HepG2 (cell line): ENCODE measurements around the gene PCDHGC5. TPM values are rescaled to one million over a fixed set of nuclear protein-coding genes. Genes with fewer than 3 reads are reported as not detected.

Experiments used
- ATAC-seq: fragments of 200-7000 bp; cut with Tn5 transposase; 3 replicates; pipeline ENCODE4 v1.9.1; 2020; ENCODE audit warnings: mild to moderate bottlenecking, moderate library complexity
- BruUV-seq: library from RNA; stranded (reverse); fragments of 400-500 nt; replicated peaks from 2 replicates; lab custom pipeline; 2021; lab: Mats Ljungman, UMichigan
- CTCF ChIA-PET: fragments of 300-600 bp; formaldehyde crosslinking; extraction: SDS; loops from one replicate; lab custom pipeline; 2021; ENCODE audit warnings: low total read pairs, inconsistent platforms, low intra/inter-chr PET ratio; lab: Yijun Ruan, JAX
- POLR2A ChIA-PET: fragments of 350-600 bp; sonication (Branson Sonifier 250); formaldehyde crosslinking; loops from one replicate; lab custom pipeline; 2020; ENCODE audit warnings: antibody characterized with exemption, inconsistent platforms; lab: Yijun Ruan, JAX
- DNase-seq: peaks from one replicate; pipeline ENCODE4 v3.0.0-alpha.2; 2015; ENCODE audit warnings: low spot score
- FAIRE-seq: peaks from 3 replicates; lab custom pipeline; 2011; peaks lifted over from hg19 to GRCh38; lab: Jason Lieb, UNC
- H2AFZ ChIP-seq: one replicate; pipeline ENCODE4 v1.6.1; 2011; ENCODE audit warnings: low read length, inconsistent platforms
- H3K27ac ChIP-seq: fragments of 300-600 bp; 3 replicates; pipeline ENCODE4 v1.8.0; 2011; ENCODE audit warnings: mixed run types, mild to moderate bottlenecking, mixed read lengths, low read length, inconsistent platforms; ENCODE audit not compliant: insufficient read depth; ENCODE audit errors: extremely low read length
- H3K27me3 ChIP-seq, 2 experiments: fragments of 200-600 bp in 1 of 2; 2 replicates in 1 of 2; 3 replicates in 1 of 2; pipeline versions ENCODE4 v1.6.0 to v1.8.0; 2011; ENCODE audit warnings: low read length in 2 of 2, mild to moderate bottlenecking in 2 of 2, moderate library complexity in 2 of 2, inconsistent platforms in 1 of 2; ENCODE audit not compliant: insufficient read depth in 2 of 2, control insufficient read depth in 1 of 2
- H3K36me3 ChIP-seq, 2 experiments: fragments of 200-600 bp in 1 of 2; replicated peaks in 1 of 2; 2 replicates in 1 of 2; 3 replicates in 1 of 2; pipeline versions ENCODE4 v1.5.1 to v1.8.0; 2011; ENCODE audit warnings: low read length in 2 of 2, inconsistent platforms in 1 of 2; ENCODE audit not compliant: insufficient read depth in 2 of 2, control insufficient read depth in 1 of 2
- H3K4me1 ChIP-seq: 2 replicates; pipeline ENCODE4 v1.5.1; 2012; ENCODE audit warnings: low read length, inconsistent platforms; ENCODE audit not compliant: insufficient read depth
- H3K4me2 ChIP-seq: 2 replicates; pipeline ENCODE4 v1.6.0; 2011; ENCODE audit warnings: low read depth, low read length, inconsistent platforms
- H3K4me3 ChIP-seq, 3 experiments: fragments of 200-600 bp in 1 of 3; sonication (generic), shearing (Covaris generic) in 1 of 3; replicated peaks in 1 of 3; 2 replicates each; pipeline ENCODE4 v1.5.1; 2011 to 2016; ENCODE audit warnings: low read length in 3 of 3, inconsistent platforms in 2 of 3, low read depth in 2 of 3, mild to moderate bottlenecking in 2 of 3, control low read depth in 1 of 3, mixed read lengths in 1 of 3; ENCODE audit not compliant: insufficient read depth in 1 of 3
- H3K79me2 ChIP-seq: one replicate; pipeline ENCODE4 v1.6.1; 2011; ENCODE audit warnings: low read length, inconsistent platforms; ENCODE audit not compliant: insufficient read depth
- H3K9ac ChIP-seq: 2 replicates; pipeline ENCODE4 v1.6.0; 2011; ENCODE audit warnings: mild to moderate bottlenecking, low read depth, low read length, inconsistent platforms; ENCODE audit not compliant: insufficient read depth
- H3K9me3 ChIP-seq: 2 replicates; pipeline ENCODE4 v1.5.1; 2012; ENCODE audit warnings: mild to moderate bottlenecking, low read length
- H4K20me1 ChIP-seq: 2 replicates; pipeline ENCODE4 v1.6.0; 2011; ENCODE audit warnings: inconsistent platforms, mild to moderate bottlenecking, low read length, moderate library complexity; ENCODE audit not compliant: insufficient read depth
- ARID5B ChIP-seq: IDR thresholded peaks from 2 replicates; pipeline ENCODE4 v1.4.0; 2020; ENCODE audit warnings: mild to moderate bottlenecking, missing genetic modification reagents
- ATF3 ChIP-seq: sonication (generic); formaldehyde crosslinking; IDR thresholded peaks from 2 replicates; pipeline ENCODE4 v1.4.0; 2020; ENCODE audit warnings: missing genetic modification reagents
- CBX1 ChIP-seq: IDR thresholded peaks from one replicate; pipeline ENCODE4 v1.6.1; 2016; ENCODE audit warnings: antibody characterized with exemption, low read depth
- FOSL1 ChIP-seq: sonication (generic); formaldehyde crosslinking; IDR thresholded peaks from 2 replicates; pipeline ENCODE4 v1.9.0; 2021; ENCODE audit warnings: missing genetic modification reagents, borderline replicate concordance
- HNF4A ChIP-seq: sonication (generic); formaldehyde crosslinking; IDR thresholded peaks from 2 replicates; pipeline ENCODE4 v1.4.0; 2020; ENCODE audit warnings: missing genetic modification reagents
- KDM4B ChIP-seq: sonication (generic); formaldehyde crosslinking; IDR thresholded peaks from 2 replicates; pipeline ENCODE4 v1.4.0; 2020; ENCODE audit warnings: missing genetic modification reagents
- KDM5A ChIP-seq: fragments of 200-600 bp; sonication (generic); IDR thresholded peaks from 2 replicates; pipeline ENCODE4 v1.7.0; 2018; ENCODE audit warnings: antibody characterized with exemption, mild to moderate bottlenecking, low read length, borderline replicate concordance
- MYNN ChIP-seq: sonication (generic); formaldehyde crosslinking; IDR thresholded peaks from 2 replicates; pipeline ENCODE4 v1.4.0; 2020; ENCODE audit warnings: mild to moderate bottlenecking, low read depth, missing genetic modification reagents
- NFKBIZ ChIP-seq: IDR thresholded peaks from 2 replicates; pipeline ENCODE4 v1.6.1; 2018; ENCODE audit warnings: missing genetic modification reagents, missing compliant biosample characterization
- RFXAP ChIP-seq: sonication (generic); formaldehyde crosslinking; IDR thresholded peaks from 2 replicates; pipeline ENCODE4 v1.4.0; 2020; ENCODE audit warnings: missing genetic modification reagents, borderline replicate concordance
- SRSF1 ChIP-seq: fragments of 200-400 bp; formaldehyde crosslinking; optimal IDR thresholded peaks from 2 replicates; pipeline ENCODE3; 2017; ENCODE audit warnings: mild to moderate bottlenecking, low read depth, low read length, moderate library complexity
- ZMYM4 ChIP-seq: sonication (generic); formaldehyde crosslinking; IDR thresholded peaks from 2 replicates; pipeline ENCODE4 v1.8.1; 2023; ENCODE audit warnings: mild to moderate bottlenecking, missing genetic modification reagents
- ZNF136 ChIP-seq: sonication (generic); formaldehyde crosslinking; IDR thresholded peaks from 2 replicates; pipeline ENCODE4 v1.8.1; 2022; ENCODE audit warnings: low read depth, mild to moderate bottlenecking, moderate library complexity, missing genetic modification reagents
- ZNF264 ChIP-seq: sonication (generic); formaldehyde crosslinking; IDR thresholded peaks from 2 replicates; pipeline ENCODE4 v1.4.0; 2020; ENCODE audit warnings: missing genetic modification reagents
- ZNF296 ChIP-seq: sonication (generic); formaldehyde crosslinking; conservative IDR thresholded peaks from 2 replicates; pipeline ENCODE4 v1.5.0; 2020; ENCODE audit warnings: mild to moderate bottlenecking, missing genetic modification reagents
- ZNF432 ChIP-seq: sonication (generic); formaldehyde crosslinking; IDR thresholded peaks from 2 replicates; pipeline ENCODE4 v1.5.0; 2020; ENCODE audit warnings: missing genetic modification reagents, mild to moderate bottlenecking, borderline replicate concordance
- ZNF550 ChIP-seq: sonication (generic); formaldehyde crosslinking; IDR thresholded peaks from 2 replicates; pipeline ENCODE4 v1.4.0; 2020; ENCODE audit warnings: mild to moderate bottlenecking, missing genetic modification reagents, borderline replicate concordance
- ZNF775 ChIP-seq: sonication (generic); formaldehyde crosslinking; IDR thresholded peaks from 2 replicates; pipeline ENCODE4 v1.4.0; 2020; ENCODE audit warnings: missing genetic modification reagents, mild to moderate bottlenecking, moderate library complexity, borderline replicate concordance
- ZSCAN22 ChIP-seq: sonication (generic); formaldehyde crosslinking; IDR thresholded peaks from 2 replicates; pipeline ENCODE4 v1.4.0; 2020; ENCODE audit warnings: mild to moderate bottlenecking, missing genetic modification reagents
- WGBS: methylation state at CpG from one replicate; pipeline ENCODE4 v1.1.6; 2017; ENCODE audit warnings: low lambda C conversion rate; 5-methylcytosine and 5-hydroxymethylcytosine counted together
- in situ Hi-C: cut with HindIII; loops from 2 replicates; pipeline ENCODE4 v1.10.0; 2017; ENCODE audit warnings: low pct_unique_long_range_greater_than_20kb; ENCODE audit not compliant: extremely low pct_ligation_motif_present
- intact Hi-C: fragments of 100-400 bp; cut with micrococcal nuclease; formaldehyde crosslinking; loops from one replicate; pipeline ENCODE4 v1.10.0; 2022; ENCODE audit not compliant: unreplicated experiment
- polyA plus RNA-seq, 8 experiments: library from polyadenylated mRNA; depleted of rRNA in 3 of 8; stranded (reverse) in 7 of 8; unstranded in 1 of 8; fragments of >200 nt; fragmentation: Illumina TruSeq in 4 of 8; extraction: Trizol in 4 of 8; gene quantifications; 2 replicates each; pipeline versions ENCODE4 v1.2.1 to v1.2.3, GENCODE V29; 2011 to 2016; ENCODE audit warnings: low read depth in 4 of 8, missing spikeins in 1 of 8, mixed read lengths in 1 of 8; ENCODE audit not compliant: insufficient read depth in 1 of 8
- total RNA-seq, 5 experiments: library from RNA; depleted of rRNA; stranded (reverse); fragments of >200 nt; fragmentation: Illumina TruSeq; extraction: Trizol; gene quantifications; 2 replicates each; pipeline ENCODE4 v1.2.3, GENCODE V29; 2016; ENCODE audit warnings: low read depth in 1 of 5

The PCDHGC5 gene
- total and polyA plus RNA-seq, 2 of the 13 experiments (the other 11 are each of a cell fraction or from before 2014, with no cell fraction given) = 0.03 TPM; not detected in 1

- intact Hi-C loops (no loop called here), in situ Hi-C loops (no loop called here)
- ATAC-seq (no peak), DNase-seq (no peak), FAIRE-seq (no peak)
- no peak overlapping the region for H3K9ac ChIP-seq
- H2AFZ ChIP-seq = no peak overlapping the region
- 36% methylated on average over 8 of the region's 8 CpGs for WGBS
- H4K20me1 ChIP-seq = no peaks in the 10 kb centered on the region
- no peak for TF ChIP-seq ZNF296 (CRISPR knock-in tag)
- TF ChIP-seq KDM5A = no peak
- TF ChIP-seq ZSCAN22 (CRISPR knock-in tag) = no peak
- no peak for TF ChIP-seq RFXAP (CRISPR knock-in tag)
- no peak for TF ChIP-seq ZNF550 (CRISPR knock-in tag)
- no peak for TF ChIP-seq ZNF432 (CRISPR knock-in tag)
- no peak for TF ChIP-seq MYNN
- no peak for TF ChIP-seq ZNF775
- TF ChIP-seq HNF4A (CRISPR knock-in tag) = no peak
- TF ChIP-seq ZNF136 (CRISPR knock-in tag) = no peak
- no peak for TF ChIP-seq CBX1
- H3K36me3 ChIP-seq = no peaks in the 10 kb centered on the region
- H3K4me2 ChIP-seq = no peak overlapping the region
- ChIA-PET CTCF (no interaction called here), POLR2A (no interaction called here)
- no peaks in the 10 kb centered on the region for H3K4me1 ChIP-seq
- H3K27me3 ChIP-seq = peaks cover 1 to 15% of the 10 kb centered on the region in 2 experiments; a peak in 2 of 5 replicates
- H3K79me2 ChIP-seq = no peaks in the 10 kb centered on the region
- H3K4me3 ChIP-seq = no peak overlapping the region
- no peak overlapping the region for H3K27ac ChIP-seq
- H3K9me3 ChIP-seq = no peaks in the 10 kb centered on the region
- no TSS peak for BruUV-seq
Observed at GRCh38 chr5:141495453-141495811, 6.6 kb downstream of the PCDHGC5 start.

- no peak for FAIRE-seq
- POLR2A ChIA-PET = no interaction called here
- in situ Hi-C loops (no loop called here), intact Hi-C loops (no loop called here)
- Histone ChIP-seq H3K9me3 (no peaks in the 10 kb centered on the region), H3K79me2 (no peaks in the 10 kb centered on the region), H3K36me3 (no peaks in the 10 kb centered on the region), H3K4me2 (no peak overlapping the region), H4K20me1 (no peaks in the 10 kb centered on the region), H3K4me3 (no peak overlapping the region), H3K9ac (no peak overlapping the region), H2AFZ (no peak overlapping the region), H3K4me1 (no peaks in the 10 kb centered on the region), H3K27me3 (peaks cover 1 to 15% of the 10 kb centered on the region in 2 experiments; a peak in 2 of 5 replicates), H3K27ac (no peak overlapping the region)
- WGBS = 33% methylated on average over 4 of the region's 4 CpGs
- no peak for DNase-seq
- ATAC-seq = no peak
- CTCF ChIA-PET = no interaction called here
- no TSS peak for BruUV-seq
- TF ChIP-seq ZMYM4 (CRISPR knock-in tag) (no peak), NFKBIZ (CRISPR knock-in tag) (no peak), ZNF264 (CRISPR knock-in tag) (no peak), KDM4B (no peak), ATF3 (no peak), ARID5B (CRISPR knock-in tag) (no peak), SRSF1 (no peak), FOSL1 (CRISPR knock-in tag) (no peak)
Observed at GRCh38 chr5:141496038-141496437, 7.2 kb downstream of the PCDHGC5 start.
